AG09309 (cell line): ENCODE measurements around the gene TMEM204.

Experiments used
- DNase-seq: peaks from one replicate; pipeline ENCODE4 v3.0.0-alpha.2; 2010; ENCODE audit warnings: low read depth
- H3K4me3 ChIP-seq: 2 replicates; pipeline ENCODE4 v1.5.1; 2011; ENCODE audit warnings: mild to moderate bottlenecking, low read depth, low read length, moderate library complexity; ENCODE audit not compliant: control insufficient read depth
- TF ChIP-seq, protein P1 (sequence below): IDR thresholded peaks from 2 replicates; pipeline ENCODE4 v1.5.1; 2011; ENCODE audit warnings: mild to moderate bottlenecking, low read depth, low read length, inconsistent platforms; ENCODE audit not compliant: insufficient read depth, control insufficient read depth; ENCODE audit errors: missing control alignments

TMEM204 gene

DNA sequence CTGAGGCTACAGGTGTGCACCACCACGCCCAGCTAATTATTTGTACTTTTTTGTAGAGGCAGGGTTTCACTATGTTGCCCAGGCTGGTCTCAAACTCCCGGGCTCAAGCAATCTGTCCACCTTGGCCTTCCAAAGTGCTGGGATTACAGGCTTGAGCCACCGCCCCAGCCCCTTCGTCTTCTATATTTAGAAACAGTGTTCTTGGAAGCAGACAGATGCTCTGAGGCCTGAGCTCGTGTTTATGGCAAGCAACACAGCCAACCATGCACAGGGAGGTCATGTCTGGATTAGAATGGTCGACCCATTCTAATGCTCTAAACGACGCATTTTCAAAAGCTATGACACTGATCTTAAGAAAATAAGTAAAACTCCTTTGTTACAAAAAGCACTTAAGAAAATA is 16.6 kb downstream of the TMEM204 start:
- H3K4me3 ChIP-seq, result no peak overlapping the region
- TF ChIP-seq, protein P1, sequence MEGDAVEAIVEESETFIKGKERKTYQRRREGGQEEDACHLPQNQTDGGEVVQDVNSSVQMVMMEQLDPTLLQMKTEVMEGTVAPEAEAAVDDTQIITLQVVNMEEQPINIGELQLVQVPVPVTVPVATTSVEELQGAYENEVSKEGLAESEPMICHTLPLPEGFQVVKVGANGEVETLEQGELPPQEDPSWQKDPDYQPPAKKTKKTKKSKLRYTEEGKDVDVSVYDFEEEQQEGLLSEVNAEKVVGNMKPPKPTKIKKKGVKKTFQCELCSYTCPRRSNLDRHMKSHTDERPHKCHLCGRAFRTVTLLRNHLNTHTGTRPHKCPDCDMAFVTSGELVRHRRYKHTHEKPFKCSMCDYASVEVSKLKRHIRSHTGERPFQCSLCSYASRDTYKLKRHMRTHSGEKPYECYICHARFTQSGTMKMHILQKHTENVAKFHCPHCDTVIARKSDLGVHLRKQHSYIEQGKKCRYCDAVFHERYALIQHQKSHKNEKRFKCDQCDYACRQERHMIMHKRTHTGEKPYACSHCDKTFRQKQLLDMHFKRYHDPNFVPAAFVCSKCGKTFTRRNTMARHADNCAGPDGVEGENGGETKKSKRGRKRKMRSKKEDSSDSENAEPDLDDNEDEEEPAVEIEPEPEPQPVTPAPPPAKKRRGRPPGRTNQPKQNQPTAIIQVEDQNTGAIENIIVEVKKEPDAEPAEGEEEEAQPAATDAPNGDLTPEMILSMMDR, result no peak
- DNase-seq, result no peak

DNA sequence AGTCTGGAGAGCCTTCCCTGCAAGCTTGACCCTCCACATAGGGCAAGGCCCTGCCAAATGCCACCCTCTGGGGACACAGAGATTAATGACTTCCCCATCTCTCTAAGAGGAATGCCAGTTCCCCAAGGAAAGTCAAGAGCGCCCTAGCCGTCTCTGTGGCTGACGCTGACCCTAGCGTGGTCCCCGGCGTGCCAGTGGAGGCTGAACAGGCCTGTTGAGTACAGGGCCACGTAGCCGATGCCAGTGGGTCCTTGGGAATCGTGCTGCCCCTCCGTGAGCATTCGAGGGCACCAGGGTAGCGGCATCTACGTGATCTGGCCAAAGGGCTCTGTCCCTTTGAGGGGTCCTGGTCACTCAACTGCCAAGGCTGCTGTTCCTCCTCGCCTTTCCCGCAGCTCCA is 17.2 kb downstream of the TMEM204 start:
- no peak for DNase-seq
- no peak overlapping the region for H3K4me3 ChIP-seq
- TF ChIP-seq, protein P1, result no peak

DNA sequence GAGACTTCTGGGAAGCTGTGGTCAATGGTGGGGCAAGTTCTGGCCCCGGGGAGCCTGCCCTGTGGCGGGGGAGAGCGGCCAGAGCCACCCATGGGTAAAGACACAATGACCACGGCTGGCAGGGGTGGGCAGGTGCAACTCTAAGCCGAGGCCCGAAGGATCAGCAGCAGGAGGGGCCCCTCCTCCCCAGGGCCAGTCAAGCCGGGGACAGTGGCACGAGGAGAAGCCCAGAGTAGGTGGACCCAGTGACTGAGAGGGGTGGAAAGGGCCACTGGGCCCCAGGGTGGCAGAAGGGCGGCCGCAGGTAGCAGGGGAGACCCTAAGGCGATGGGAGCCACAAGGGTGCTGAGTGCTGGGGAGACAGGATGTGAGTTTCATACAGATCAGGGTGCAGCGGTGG is 17.7 kb downstream of the TMEM204 start:
- TF ChIP-seq, protein P1, result no peak
- no peak overlapping the region for H3K4me3 ChIP-seq
- no peak for DNase-seq

- no peak for DNase-seq
- no peak overlapping the region for H3K4me3 ChIP-seq
- TF ChIP-seq, protein P1, result no peak
Observed at GRCh38 chr16:1552129-1552528, 18.7 kb downstream of the TMEM204 start.

GRCh38 chr16:1553946-1554825 is 20.7 kb downstream of the TMEM204 start:
- no peak overlapping the region for H3K4me3 ChIP-seq
- TF ChIP-seq, protein P1, result no peak
- DNase-seq, result no peak

DNA sequence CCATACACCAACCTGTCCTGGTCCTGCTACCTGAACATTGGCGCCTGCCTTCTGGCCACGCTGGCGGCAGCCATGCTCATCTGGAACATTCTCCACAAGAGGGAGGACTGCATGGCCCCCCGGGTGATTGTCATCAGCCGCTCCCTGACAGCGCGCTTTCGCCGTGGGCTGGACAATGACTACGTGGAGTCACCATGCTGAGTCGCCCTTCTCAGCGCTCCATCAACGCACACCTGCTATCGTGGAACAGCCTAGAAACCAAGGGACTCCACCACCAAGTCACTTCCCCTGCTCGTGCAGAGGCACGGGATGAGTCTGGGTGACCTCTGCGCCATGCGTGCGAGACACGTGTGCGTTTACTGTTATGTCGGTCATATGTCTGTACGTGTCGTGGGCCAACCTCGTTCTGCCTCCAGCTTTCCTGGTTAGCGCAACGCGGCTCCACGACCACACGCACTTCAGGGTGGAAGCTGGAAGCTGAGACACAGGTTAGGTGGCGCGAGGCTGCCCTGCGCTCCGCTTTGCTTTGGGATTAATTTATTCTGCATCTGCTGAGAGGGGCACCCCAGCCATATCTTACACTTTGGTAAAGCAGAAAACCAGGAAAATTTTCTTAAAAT is 21.5 kb downstream of the TMEM204 start:
- TF ChIP-seq, protein P1, result no peak
- H3K4me3 ChIP-seq, result no peak overlapping the region
- DNase-seq, result no peak
